WTC11 (cell line): ENCODE data around the gene SOD1. TPM values are rescaled to one million over a fixed set of nuclear protein-coding genes. Genes with fewer than 3 reads are reported as not detected.

Source experiments
- ATAC-seq: fragments of 200-7000 bp; cut with Tn5 transposase; 2 replicates; pipeline ENCODE4 v1.10.0; 2021; ENCODE audit warnings: mild to moderate bottlenecking, moderate library complexity
- CTCF ChIA-PET: fragments of 300-600 bp; sonication (Branson Sonifier 250); formaldehyde crosslinking; loops from one replicate; lab custom pipeline; 2021; ENCODE audit warnings: antibody characterized with exemption; lab: Charles Lee
- POLR2A ChIA-PET: fragments of 350-600 bp; sonication (Branson Sonifier 250); formaldehyde crosslinking; loops from one replicate; lab custom pipeline; 2021; ENCODE audit warnings: antibody characterized with exemption; lab: Charles Lee
- DNase-seq: peaks from one replicate; pipeline ENCODE4 v3.0.0; 2021; ENCODE audit warnings: low spot score
- H3K27ac Mint-ChIP-seq: 2 replicates; pipeline ENCODE4 v1.8.0; 2021; ENCODE audit warnings: mixed read lengths
- H3K27me3 Mint-ChIP-seq: 2 replicates; pipeline ENCODE4 v1.8.0; 2021; ENCODE audit warnings: low read depth, mild to moderate bottlenecking, moderate library complexity, mixed read lengths
- H3K36me3 Mint-ChIP-seq: 2 replicates; pipeline ENCODE4 v1.8.0; 2021; ENCODE audit warnings: mixed read lengths
- H3K4me1 Mint-ChIP-seq: 2 replicates; pipeline ENCODE4 v1.8.0; 2022; ENCODE audit warnings: mixed read lengths
- H3K4me3 Mint-ChIP-seq: 2 replicates; pipeline ENCODE4 v1.8.0; 2021; ENCODE audit warnings: mild to moderate bottlenecking, moderate library complexity, mixed read lengths
- H3K9me3 Mint-ChIP-seq: 2 replicates; pipeline ENCODE4 v1.8.0; 2021; ENCODE audit warnings: mixed read lengths
- AR ChIP-seq: fragments of 250-450 bp; sonication (Bioruptor Pico); IDR thresholded peaks from 2 replicates; pipeline ENCODE4 v1.9.0; 2021; ENCODE audit warnings: mild to moderate bottlenecking
- ARID4B ChIP-seq: sonication (generic); formaldehyde crosslinking; IDR thresholded peaks from 2 replicates; pipeline ENCODE4 v1.8.0; 2023; ENCODE audit warnings: missing genetic modification reagents, mild to moderate bottlenecking, borderline replicate concordance
- ATF2 ChIP-seq: sonication (generic); formaldehyde crosslinking; IDR thresholded peaks from 2 replicates; pipeline ENCODE4 v1.8.1; 2022; ENCODE audit warnings: low read depth, missing genetic modification reagents, borderline replicate concordance
- CBFB ChIP-seq: sonication (generic); formaldehyde crosslinking; IDR thresholded peaks from 2 replicates; pipeline ENCODE4 v1.8.1; 2022; ENCODE audit warnings: mild to moderate bottlenecking, low read depth, missing genetic modification reagents
- CREB1 ChIP-seq: sonication (generic); formaldehyde crosslinking; IDR thresholded peaks from 2 replicates; pipeline ENCODE4 v1.8.0; 2023; ENCODE audit warnings: mild to moderate bottlenecking, missing genetic modification reagents
- E2F1 ChIP-seq: sonication (generic); formaldehyde crosslinking; IDR thresholded peaks from 2 replicates; pipeline ENCODE4 v1.8.0; 2022; ENCODE audit warnings: mild to moderate bottlenecking, missing genetic modification reagents
- E2F5 ChIP-seq: sonication (generic); formaldehyde crosslinking; IDR thresholded peaks from 2 replicates; pipeline ENCODE4 v1.8.1; 2022; ENCODE audit warnings: mild to moderate bottlenecking, moderate library complexity, missing genetic modification reagents
- ERG ChIP-seq: fragments of 250-450 bp; sonication (Bioruptor Pico); IDR thresholded peaks from 2 replicates; pipeline ENCODE4 v1.8.0; 2021; ENCODE audit warnings: mild to moderate bottlenecking
- GRHL2 ChIP-seq: fragments of 250-450 bp; sonication (Bioruptor Pico); IDR thresholded peaks from 2 replicates; pipeline ENCODE4 v1.8.0; 2022; ENCODE audit warnings: mild to moderate bottlenecking, moderate library complexity; ENCODE audit not compliant: insufficient replicate concordance, severe bottlenecking
- JUN ChIP-seq: sonication (generic); formaldehyde crosslinking; IDR thresholded peaks from 2 replicates; pipeline ENCODE4 v1.8.0; 2023; ENCODE audit warnings: mild to moderate bottlenecking, missing genetic modification reagents
- MXD4 ChIP-seq: fragments of 250-450 bp; sonication (Bioruptor Pico); IDR thresholded peaks from 2 replicates; pipeline ENCODE4 v1.8.0; 2021; ENCODE audit warnings: mild to moderate bottlenecking, moderate library complexity, borderline replicate concordance
- NR3C1 ChIP-seq: sonication (generic); formaldehyde crosslinking; conservative IDR thresholded peaks from 2 replicates; pipeline ENCODE4 v1.8.1; 2023; ENCODE audit warnings: low read depth, mild to moderate bottlenecking, missing genetic modification reagents
- PRDM15 ChIP-seq: sonication (generic); formaldehyde crosslinking; IDR thresholded peaks from 2 replicates; pipeline ENCODE4 v1.8.0; 2022; ENCODE audit warnings: missing genetic modification reagents
- SMAD3 ChIP-seq: sonication (generic); formaldehyde crosslinking; IDR thresholded peaks from 2 replicates; pipeline ENCODE4 v1.8.0; 2022; ENCODE audit warnings: missing genetic modification reagents, mild to moderate bottlenecking, borderline replicate concordance
- TEAD1 ChIP-seq: sonication (generic); formaldehyde crosslinking; IDR thresholded peaks from 2 replicates; pipeline ENCODE4 v1.8.0; 2022; ENCODE audit warnings: mild to moderate bottlenecking, missing genetic modification reagents
- ZBTB43 ChIP-seq: sonication (generic); formaldehyde crosslinking; IDR thresholded peaks from 2 replicates; pipeline ENCODE4 v1.8.1; 2023; ENCODE audit warnings: mild to moderate bottlenecking, missing genetic modification reagents
- ZNF416 ChIP-seq: fragments of 250-450 bp; sonication (Bioruptor Pico); IDR thresholded peaks from 2 replicates; pipeline ENCODE4 v1.9.0; 2021; ENCODE audit warnings: mild to moderate bottlenecking, inconsistent platforms
- total RNA-seq: library from RNA; stranded (reverse); gene quantifications from 3 replicates; pipeline ENCODE4 v1.2.3, GENCODE V29; 2021

Gene SOD1
- total RNA-seq, 1 experiment from 2014 or later, result 181 TPM

GRCh38 chr21:31673321-31673912 lies 13.9 kb downstream of the SOD1 start:
- CTCF ChIA-PET, result no interaction called here
- Mint-ChIP-seq H3K9me3 (no peaks in the 10 kb centered on the region), H3K27me3 (no peaks in the 10 kb centered on the region), H3K4me1 (peaks cover 25% of the 10 kb centered on the region), H3K4me3 (no peak overlapping the region), H3K27ac (no peak overlapping the region), H3K36me3 (peaks cover 7% of the 10 kb centered on the region)
- no peak for ATAC-seq
- TF ChIP-seq AR (CRISPR knock-in tag) (no peak), ERG (no peak), ATF2 (CRISPR knock-in tag) (no peak), NR3C1 (CRISPR knock-in tag) (no peak), CREB1 (CRISPR knock-in tag) (no peak), TEAD1 (CRISPR knock-in tag) (no peak), ARID4B (CRISPR knock-in tag) (no peak), ZNF416 (CRISPR knock-in tag) (no peak), SMAD3 (no peak), MXD4 (CRISPR knock-in tag) (no peak), PRDM15 (CRISPR knock-in tag) (no peak), ZBTB43 (CRISPR knock-in tag) (no peak), JUN (no peak), E2F5 (CRISPR knock-in tag) (no peak), GRHL2 (no peak), E2F1 (CRISPR knock-in tag) (no peak), CBFB (CRISPR knock-in tag) (no peak)
- POLR2A ChIA-PET, result no interaction called here
- DNase-seq, result no peak
